Measurements from ENCODE around the gene SMIM20.

- no peak for TF ChIP-seq TAF1 (IDR thresholded peaks at IDR 0.05; ENCODE audit: borderline replicate concordance, low read depth, low read length)
- no peak for TF ChIP-seq POLR2A (IDR thresholded peaks at IDR 0.05; ENCODE audit: low read depth, low read length)
- no peak for TF ChIP-seq POLR2AphosphoS5 (IDR thresholded peaks at IDR 0.05; ENCODE audit: low read depth, low read length)
Measured at GRCh38 chr4:25930731-25931354, 16.8 kb downstream of the SMIM20 start.

Data from GM12892 (cell line).